ENCODE data around the gene NEURL4. TPM values are rescaled to one million over a fixed set of nuclear protein-coding genes. Genes with fewer than 3 reads are reported as not detected.

Gene NEURL4
- total RNA-seq, 1 donor from 2014 or later = 28.0 TPM

DNA sequence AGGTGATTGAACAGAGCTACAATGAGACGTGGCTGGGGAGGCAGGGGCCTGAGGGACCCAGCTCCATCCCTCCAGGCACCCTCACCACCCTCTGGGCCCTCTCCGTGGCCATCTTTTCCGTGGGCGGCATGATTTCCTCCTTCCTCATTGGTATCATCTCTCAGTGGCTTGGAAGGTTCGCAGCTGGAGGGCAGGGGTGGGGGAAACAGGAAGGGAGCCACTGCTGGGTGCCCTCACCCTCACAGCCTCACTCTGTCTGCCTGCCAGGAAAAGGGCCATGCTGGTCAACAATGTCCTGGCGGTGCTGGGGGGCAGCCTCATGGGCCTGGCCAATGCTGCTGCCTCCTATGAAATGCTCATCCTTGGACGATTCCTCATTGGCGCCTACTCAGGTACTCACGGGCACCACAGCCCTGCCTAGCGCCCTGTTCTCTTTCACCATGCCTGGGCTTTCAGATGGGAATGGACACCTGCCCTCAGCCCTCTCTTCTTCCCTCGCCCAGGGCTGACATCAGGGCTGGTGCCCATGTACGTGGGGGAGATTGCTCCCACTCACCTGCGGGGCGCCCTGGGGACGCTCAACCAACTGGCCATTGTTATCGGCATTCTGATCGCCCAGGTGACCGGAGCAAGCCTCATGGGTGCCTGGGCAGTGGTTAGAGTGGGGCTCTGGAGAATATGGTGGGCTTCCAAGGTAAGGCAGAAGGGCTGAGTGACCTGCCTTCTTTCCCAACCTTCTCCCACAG is 45.5 kb downstream of the NEURL4 start:
- H3K4me3 Mint-ChIP-seq (ENCODE audit: unreplicated experiment) = no peak overlapping the region
- H3K36me3 Mint-ChIP-seq (ENCODE audit: low read depth) = no peaks in the 10 kb centered on the region
- no peak overlapping the region for H3K27ac Mint-ChIP-seq (ENCODE audit: unreplicated experiment)
- TF ChIP-seq, protein P1, sequence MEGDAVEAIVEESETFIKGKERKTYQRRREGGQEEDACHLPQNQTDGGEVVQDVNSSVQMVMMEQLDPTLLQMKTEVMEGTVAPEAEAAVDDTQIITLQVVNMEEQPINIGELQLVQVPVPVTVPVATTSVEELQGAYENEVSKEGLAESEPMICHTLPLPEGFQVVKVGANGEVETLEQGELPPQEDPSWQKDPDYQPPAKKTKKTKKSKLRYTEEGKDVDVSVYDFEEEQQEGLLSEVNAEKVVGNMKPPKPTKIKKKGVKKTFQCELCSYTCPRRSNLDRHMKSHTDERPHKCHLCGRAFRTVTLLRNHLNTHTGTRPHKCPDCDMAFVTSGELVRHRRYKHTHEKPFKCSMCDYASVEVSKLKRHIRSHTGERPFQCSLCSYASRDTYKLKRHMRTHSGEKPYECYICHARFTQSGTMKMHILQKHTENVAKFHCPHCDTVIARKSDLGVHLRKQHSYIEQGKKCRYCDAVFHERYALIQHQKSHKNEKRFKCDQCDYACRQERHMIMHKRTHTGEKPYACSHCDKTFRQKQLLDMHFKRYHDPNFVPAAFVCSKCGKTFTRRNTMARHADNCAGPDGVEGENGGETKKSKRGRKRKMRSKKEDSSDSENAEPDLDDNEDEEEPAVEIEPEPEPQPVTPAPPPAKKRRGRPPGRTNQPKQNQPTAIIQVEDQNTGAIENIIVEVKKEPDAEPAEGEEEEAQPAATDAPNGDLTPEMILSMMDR (IDR thresholded peaks at IDR 0.05) = no peak
- peaks cover 17% of the 10 kb centered on the region for H3K4me1 Mint-ChIP-seq (ENCODE audit: low read depth)
- no peaks in the 10 kb centered on the region for H3K9me3 Mint-ChIP-seq (ENCODE audit: low read depth)
- no peak for DNase-seq (ENCODE audit: low spot score)
- peaks cover 27% of the 10 kb centered on the region for H3K27me3 Mint-ChIP-seq (ENCODE audit: low read depth)

GRCh38 chr17:7282752-7283321 is 46.3 kb downstream of the NEURL4 start:
- TF ChIP-seq, protein P1 (IDR thresholded peaks at IDR 0.05) = no peak
- Mint-ChIP-seq H3K4me3 (ENCODE audit: unreplicated experiment) (peak overlapping the region; percentile 25), H3K4me1 (ENCODE audit: low read depth) (peaks cover 17% of the 10 kb centered on the region), H3K27ac (ENCODE audit: unreplicated experiment) (no peak overlapping the region), H3K36me3 (ENCODE audit: low read depth) (no peaks in the 10 kb centered on the region), H3K27me3 (ENCODE audit: low read depth) (peaks cover 20% of the 10 kb centered on the region), H3K9me3 (ENCODE audit: low read depth) (no peaks in the 10 kb centered on the region)
- DNase-seq (ENCODE audit: low spot score) = no peak

GRCh38 chr17:7281953-7282751 is 47.0 kb downstream of the NEURL4 start:
- DNase-seq (ENCODE audit: low spot score) = no peak
- TF ChIP-seq, protein P1 (IDR thresholded peaks at IDR 0.05) = no peak
- Mint-ChIP-seq H3K9me3 (ENCODE audit: low read depth) (no peaks in the 10 kb centered on the region), H3K4me1 (ENCODE audit: low read depth) (peaks cover 17% of the 10 kb centered on the region), H3K27me3 (ENCODE audit: low read depth) (peaks cover 13% of the 10 kb centered on the region), H3K4me3 (ENCODE audit: unreplicated experiment) (peak overlapping the region; percentile 75), H3K36me3 (ENCODE audit: low read depth) (no peaks in the 10 kb centered on the region), H3K27ac (ENCODE audit: unreplicated experiment) (no peak overlapping the region)

GRCh38 chr17:7281074-7281952 is 47.8 kb downstream of the NEURL4 start, which contains the start of gene SLC2A4:
TSS of gene SLC2A4 (plus strand) at chr17:7281718. CDS start at chr17:7281935, 217 bp downstream.
- Mint-ChIP-seq H3K4me3 (ENCODE audit: unreplicated experiment) (peak within 1 kb of the TSS; percentile 75), H3K27me3 (ENCODE audit: low read depth) (peaks cover 7% of the 10 kb centered on the region), H3K27ac (ENCODE audit: unreplicated experiment) (peak within 1 kb of the TSS; percentile 89), H3K9me3 (ENCODE audit: low read depth) (no peaks in the 10 kb centered on the region), H3K4me1 (ENCODE audit: low read depth) (peaks cover 17% of the 10 kb centered on the region), H3K36me3 (ENCODE audit: low read depth) (no peaks in the 10 kb centered on the region)
- TF ChIP-seq, protein P1 (IDR thresholded peaks at IDR 0.05) = no peak
- no peak for DNase-seq (ENCODE audit: low spot score)

Data from chondrocyte (in vitro differentiated cells).